GM18520 (cell line): ENCODE measurements around the gene TJP3.
"Not testable (repeated sequence)": the region's sequence is repeated elsewhere in the genome, so short reads cannot be mapped to it uniquely, and the experiment has no call there.

Source experiments
- ATAC-seq: cut with Tn5 transposase; IDR thresholded peaks from one replicate; pipeline ENCODE4 v1.9.1; 2021; ENCODE audit not compliant: unreplicated experiment

Gene TJP3

DNA sequence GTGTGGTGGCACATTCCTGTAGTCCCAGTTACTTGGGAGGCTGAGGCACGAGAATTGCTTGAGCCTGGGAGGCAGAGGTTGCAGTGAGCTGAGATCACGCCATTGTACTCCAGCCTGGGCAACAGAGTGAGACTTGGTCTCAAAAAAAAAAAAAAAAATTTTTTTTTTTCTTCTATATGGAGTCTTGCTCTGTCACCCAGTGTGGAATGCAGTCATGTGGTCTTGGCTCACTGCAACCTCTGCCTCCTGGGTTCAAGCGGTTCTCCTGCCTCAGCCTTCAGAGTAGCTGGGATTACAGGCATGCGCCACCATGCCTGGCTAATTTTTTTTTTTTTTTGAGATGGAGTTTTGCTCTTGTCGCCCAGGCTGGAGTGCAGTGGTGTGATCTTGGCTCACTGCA is 57.6 kb downstream of the TJP3 start:
- ATAC-seq, result not testable (repeated sequence)

DNA sequence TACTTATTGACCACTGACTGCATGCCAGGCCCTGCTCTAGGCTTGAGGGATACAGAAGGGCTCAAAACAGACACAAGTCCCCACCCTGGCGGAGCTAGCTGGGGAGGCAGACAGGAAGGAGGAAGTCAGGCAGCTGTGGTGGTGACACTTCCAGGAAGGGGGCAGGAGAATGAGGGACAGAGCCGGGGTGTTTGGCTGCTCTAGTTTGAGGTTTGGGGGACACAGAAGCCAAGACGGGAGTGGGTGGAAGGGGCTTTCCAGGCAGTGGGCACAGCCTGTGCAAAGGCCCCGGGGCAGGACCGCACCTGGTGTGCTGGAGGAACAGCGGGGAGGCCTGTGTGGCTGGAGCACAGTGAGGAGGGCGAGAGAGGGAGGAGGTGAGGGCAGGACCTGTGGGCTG is 58.3 kb downstream of the TJP3 start:
- no peak for ATAC-seq

DNA sequence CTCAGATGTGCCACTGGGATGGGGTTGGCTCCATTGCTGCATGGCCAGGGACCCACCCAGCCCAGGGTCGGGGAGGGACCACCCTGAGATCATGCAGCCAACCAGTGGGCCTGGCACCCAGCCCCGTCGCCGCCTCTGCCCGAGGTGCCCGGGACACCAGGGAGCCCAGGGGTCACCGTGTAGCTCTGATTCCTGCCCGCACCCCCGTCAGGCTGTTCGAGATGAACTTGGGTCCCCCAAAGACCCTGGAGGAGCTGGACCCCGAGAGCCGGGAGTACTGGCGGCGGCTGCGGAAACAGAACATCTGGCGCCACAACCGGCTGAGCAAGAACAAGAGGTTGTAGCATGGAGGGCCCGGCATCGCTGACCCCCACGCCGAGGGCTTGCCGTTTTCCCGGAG is 58.9 kb downstream of the TJP3 start:
- ATAC-seq, result no peak

DNA sequence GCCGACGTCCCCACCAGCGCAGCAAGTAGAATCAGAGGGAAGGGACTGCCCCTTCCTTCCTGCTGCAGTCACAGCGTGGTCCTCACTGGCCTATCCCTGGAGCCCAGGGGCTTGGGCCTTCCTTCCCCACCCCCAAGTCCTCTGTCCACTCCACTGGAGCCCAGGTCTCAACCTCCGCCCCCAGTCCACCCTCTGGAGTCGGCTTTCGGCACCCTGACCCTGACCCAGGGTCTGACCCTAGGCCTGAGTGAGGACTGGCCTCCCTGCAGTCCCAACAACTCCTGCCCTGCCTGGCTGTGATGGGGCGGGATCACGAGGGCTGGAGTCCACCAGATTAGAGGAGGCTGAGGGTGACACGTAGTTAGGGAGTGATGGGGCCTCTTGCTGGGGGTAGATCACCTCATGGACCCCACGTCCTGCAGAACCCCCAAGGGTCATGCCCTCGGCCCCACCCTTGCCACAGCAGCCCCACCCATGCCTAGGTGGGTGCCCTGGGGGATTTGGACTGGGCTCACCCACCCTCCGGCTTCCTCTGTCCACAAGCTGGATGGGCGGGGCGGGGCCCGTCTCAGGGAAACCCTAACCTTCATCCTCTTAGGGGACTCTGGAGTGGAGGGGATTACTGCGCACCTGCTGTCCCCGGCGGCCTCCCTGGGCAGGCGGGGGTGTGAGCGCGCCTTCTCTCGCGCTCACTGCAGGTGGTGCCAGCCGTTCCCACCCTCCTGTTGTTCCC is 60.0 kb downstream of the TJP3 start:
- no peak for ATAC-seq

DNA sequence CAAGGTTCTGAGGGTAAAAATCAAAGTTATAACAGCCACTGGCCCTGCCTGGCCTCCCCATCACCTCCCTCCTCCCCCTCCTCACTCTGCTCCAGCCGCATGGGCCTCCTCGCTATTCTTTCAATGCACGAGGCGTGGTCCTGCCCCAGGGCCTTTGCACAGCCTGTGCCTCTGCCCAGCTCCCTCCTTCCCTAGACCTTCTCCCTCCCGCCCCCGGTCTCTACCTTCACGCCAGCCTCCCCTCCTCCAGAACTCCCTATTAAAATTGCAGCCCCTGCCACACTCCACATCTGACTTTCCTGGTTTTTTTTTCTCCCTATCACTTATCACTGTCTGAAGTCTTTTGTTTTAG is 60.5 kb downstream of the TJP3 start:
- no peak for ATAC-seq

DNA sequence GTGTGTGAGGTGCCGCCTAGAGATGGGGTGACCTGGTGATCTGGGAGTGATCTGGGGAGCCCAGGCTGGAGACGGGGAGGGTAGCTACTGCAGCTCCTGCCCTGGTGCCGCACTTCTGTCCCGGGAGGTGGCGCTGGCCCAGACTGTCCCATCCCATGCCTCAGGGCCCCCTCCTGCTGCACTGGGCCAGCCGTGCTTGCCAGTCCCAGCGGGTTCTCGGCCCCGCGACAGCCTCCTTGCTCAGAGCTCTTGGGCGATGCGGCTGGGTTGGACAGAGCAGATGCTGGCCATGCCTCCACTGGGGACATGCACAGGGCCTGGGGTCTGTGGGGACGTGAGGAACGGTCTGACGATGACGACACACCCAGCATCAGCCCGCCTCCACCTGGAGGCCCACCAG is 61.3 kb downstream of the TJP3 start:
- ATAC-seq, result no peak

DNA sequence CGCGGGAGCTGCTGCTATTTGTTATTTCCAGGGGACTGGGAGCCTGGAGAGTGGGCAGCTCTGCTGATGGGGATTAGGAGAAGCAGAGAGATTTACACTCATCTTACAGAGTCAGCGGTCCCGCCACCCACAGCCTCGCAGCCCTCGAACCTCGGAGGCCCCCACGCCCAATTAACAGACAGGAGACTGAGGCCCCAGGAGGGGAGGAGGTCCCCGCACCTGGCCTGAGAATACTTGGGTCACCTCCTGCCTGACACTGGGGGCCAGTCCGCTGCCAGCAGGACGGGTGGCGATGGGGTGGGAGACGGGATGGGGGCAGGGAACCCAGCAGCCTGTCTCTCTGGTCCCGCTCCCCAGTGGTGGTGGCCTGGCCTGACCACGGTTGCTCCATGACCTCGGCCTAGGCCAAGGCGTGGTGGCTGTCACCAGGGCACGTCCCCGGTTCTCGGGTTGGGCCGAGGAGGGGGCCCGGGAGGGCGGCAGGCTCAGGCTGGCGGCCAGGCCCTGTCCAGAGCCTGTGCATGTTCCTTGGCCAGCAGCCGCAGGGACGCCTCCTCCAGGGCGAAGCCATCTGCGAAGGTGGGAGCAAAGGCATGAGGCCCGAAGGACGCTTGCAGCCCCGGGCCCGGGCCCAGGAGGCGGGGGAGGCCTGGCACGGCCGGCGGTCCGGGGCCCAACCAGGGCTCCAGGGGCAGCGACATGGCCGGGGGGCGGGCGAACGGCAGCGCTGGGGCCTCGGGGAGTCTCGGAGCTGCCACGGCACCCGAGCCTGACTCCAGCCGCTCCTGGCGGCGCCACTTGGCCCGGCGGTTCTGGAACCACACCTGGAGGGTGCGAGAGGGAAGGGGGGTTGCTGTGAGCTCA is 62.2 kb downstream of the TJP3 start:
- no peak for ATAC-seq

DNA sequence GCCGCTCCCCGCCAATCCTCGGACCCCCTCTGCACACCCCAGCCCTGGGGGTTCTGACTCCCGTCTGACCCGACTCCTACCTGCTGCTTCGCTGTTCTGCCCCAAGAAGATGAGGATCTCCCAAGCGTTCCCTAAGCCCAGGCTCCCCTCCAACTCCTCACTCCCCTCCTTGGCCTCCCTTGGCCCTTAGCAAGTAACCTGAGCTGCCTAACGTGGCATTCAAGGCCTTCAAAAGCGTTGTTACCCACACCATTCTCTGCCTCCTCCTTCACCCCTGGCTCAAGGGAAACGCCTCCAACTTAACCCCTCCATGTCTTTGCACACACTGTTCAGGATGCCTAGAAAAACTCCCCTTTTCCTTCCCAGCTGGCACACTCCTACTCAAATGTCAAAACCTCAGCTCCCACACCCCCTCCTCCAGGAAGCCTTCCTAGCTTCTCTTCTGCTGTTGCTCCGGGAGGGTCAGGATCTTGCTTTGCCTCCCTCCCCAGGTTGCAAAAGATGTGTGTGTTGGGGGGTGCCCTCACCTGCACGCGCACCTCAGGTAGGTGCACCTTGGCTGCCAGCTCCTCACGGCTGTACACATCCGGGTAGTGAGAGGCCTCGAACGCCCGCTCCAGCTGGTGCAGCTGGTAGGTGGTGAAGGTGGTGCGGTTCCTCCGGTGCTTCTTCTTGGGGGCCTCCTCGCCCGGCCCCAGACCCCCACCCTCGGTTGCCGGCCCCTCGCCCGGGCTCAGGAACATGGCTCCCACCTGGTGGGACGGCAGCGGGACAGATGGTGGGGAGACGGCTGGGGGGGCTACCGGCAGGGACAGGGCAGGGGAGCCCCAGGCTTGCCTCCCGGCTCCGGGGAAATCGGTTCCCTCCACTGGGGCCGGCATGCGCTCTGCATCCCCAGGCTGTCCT is 63.1 kb downstream of the TJP3 start:
- no peak for ATAC-seq

DNA sequence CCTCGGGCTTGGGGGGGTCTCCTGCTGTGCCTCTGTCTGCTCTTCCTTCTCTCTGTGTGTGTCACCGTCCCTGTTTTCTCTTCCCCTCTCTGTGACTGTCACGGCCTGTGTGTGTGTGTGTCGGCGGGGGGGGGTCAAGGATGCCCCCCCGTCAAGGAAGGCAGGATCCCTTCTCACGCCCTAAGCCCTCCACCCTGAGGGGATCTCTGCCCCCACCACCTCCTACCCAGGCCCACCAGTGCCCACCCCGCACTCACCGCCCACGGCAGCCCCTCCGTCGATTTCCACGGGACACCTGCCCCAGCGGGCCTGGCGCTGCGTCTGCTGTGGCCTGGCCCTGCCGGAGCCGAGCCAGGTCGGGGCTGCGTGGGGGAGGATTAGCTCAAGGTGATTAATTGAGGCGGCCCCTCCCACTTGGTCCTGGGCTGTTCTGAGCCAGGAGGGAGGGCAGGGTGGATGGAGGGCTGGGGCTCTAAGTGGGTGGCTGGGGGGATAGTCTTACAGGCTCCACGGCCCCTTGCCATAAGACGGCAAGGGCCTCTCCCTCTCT is 63.8 kb downstream of the TJP3 start, which contains the start of gene RAX2:
RAX2 (minus strand) TSS at position 323 of the 550 bp plus-strand sequence. CDS start 486 bp downstream, outside the sequence.
- no peak for ATAC-seq

DNA sequence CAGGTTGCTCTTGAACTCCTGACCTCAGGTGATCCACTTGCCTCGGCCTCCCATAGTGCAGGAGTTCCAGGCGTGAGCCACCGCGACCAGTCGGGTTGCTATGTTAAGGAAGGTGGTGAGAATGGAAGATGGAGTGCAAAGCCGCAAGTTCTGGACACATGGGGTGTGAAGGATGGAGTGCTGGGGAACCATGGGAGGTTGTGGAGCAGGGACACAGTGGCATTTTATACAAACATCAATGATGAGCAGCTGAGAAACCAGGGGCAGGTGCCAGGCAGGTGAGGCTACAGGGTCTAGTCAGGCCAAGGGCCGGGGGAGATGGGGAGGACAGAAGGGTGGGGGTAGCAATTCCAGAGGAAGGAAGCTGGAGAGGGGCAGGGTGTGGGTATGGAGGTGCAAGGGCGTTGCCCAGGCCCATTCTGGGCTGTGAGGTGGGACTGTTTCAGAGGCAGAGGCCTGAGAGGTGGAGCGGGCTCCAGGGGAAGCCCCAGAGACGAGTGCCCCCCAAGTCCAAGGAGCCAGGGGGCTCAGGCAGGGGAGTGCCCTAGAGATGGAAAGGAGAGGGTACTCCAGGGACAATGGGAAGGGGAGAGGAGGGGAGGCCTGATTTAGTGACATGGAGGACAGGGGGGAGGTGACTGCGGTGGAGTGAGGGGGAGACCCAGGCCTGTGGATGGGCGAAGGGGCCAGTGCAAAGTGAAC is 65.8 kb downstream of the TJP3 start:
- no peak for ATAC-seq

DNA sequence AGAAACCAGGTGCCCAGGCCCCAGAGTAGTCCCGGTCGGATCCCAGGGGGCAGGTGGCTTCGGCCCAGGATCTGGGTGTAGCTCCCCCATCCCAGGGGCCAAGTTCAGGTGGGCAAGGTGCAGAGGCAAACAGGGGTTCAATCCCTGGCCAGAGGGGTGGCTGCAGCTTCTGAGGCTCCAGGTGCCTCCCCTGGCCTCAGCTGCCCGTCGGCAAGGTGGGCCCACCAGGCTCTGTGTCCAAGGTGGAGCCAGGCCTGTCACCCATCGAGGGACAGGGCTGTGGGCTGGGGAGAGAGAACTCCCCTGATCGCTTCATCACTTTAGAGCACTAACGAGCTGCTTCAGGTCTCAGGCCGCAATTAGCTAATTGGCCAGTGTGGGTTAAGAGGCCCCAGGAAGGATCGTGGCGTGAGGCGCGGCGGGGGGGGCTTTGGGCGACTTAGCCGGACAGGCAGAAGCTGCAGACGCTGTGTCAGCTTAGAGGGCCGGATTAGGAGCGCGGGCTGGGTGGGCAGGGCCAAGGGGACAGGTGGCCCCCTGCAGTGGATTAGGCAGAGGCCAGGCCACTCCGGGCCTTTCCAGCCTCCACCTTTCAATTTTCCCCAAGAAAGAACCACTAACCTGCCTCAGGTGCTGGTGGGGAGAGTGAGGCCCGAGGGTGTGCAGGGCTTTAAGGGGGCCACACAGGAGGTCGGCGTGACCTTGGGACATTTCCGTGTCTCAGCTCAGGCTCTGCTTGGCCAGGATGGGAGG is 66.6 kb downstream of the TJP3 start:
- ATAC-seq, result no peak

DNA sequence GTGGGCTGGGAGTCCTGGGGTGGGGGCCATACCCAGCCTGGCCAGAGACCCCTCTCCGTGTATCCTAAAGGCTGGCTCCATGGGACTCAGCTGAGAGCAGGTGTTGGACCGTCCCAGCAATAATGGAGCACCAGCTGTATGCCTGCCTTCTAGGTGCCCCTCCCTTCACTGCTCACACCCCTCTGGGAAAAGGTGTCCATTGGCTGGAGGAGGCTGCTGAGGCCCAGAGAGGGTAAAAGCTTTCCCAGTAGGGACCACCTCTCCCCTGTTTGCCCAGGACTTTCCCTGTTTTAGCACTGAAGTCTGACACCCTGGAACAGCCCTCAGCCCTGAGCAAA is 67.2 kb downstream of the TJP3 start:
- no peak for ATAC-seq

DNA sequence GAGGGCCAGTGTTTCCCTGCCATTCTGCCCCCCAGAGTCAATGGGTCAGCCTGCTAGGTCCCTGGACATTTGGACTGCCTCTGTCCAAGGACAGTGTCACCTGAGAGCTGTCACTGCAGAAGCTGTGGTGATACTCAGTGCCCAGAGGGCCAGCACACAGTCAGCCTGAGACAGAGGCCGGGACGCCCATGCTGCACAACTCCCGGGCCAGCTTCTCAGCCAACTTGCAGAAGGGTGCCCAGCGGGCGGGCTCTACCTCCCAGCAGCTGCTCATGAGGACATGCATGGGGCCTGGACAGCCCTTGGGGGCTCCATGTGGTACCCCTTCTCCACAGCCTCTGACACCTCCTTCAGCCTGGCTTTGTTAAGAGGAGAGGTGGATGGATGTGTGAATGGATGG is 67.6 kb downstream of the TJP3 start:
- no peak for ATAC-seq

DNA sequence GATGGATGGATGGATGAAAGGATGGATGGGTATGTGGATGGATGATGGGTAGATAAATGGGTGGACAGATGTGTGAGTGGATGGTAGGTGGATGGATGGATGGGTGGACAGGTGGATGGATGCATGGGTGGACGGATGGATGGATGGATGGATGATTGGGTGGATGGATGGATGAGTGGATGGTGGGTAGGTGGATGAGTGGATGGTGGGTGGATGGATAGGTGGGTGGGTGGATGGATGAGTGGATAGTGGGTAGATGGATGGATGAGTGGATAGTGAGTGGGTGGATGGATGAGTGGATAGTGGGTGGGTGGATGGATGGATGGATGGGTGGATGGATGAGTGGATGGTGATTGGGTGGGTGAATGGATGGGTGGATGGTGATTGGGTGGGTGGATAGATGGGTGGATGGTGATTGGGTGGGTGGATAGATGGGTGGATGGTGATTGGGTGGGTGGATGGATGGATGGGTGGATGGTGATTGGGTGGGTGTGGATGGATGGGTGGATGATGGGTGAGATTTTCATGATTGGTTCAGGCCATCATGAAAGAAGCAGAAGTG is 68.4 kb downstream of the TJP3 start:
- no peak for ATAC-seq

DNA sequence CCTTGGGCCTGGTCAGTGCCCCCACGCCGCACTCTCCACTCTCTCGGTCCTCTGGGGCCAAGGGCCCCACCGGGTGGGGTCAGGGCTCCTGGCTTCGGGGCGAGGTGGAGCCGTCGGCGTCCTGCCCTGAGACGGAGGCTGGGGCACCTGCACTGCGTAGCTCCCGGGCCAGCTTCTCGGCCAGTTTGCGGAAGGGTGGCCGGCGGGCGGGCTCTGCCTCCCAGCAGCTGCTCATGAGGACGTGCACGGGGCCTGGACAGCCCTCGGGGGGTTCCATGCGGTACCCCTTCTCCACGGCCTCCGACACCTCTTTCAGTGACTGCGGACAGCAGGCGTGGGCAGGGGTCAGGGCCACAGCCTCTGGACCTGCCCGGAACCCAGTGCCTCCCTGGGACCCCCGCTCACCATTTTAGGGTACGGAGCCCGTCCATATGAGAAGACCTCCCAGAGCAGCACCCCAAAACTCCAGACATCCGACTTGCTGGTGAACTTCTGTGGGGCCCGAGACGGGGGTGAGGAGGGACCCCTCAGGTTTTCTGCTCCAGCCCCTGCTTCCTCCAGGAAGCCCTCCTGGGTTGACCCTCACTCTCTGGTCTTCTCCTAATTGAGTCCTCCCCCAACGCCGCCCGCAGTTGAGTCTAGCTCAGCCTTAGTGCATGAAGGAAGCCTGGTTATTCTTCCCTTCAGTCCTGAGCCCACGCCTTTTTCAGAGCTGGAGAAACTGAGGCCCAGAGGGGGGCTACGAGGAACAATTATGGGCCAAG is 70.1 kb downstream of the TJP3 start:
- ATAC-seq, result no peak

DNA sequence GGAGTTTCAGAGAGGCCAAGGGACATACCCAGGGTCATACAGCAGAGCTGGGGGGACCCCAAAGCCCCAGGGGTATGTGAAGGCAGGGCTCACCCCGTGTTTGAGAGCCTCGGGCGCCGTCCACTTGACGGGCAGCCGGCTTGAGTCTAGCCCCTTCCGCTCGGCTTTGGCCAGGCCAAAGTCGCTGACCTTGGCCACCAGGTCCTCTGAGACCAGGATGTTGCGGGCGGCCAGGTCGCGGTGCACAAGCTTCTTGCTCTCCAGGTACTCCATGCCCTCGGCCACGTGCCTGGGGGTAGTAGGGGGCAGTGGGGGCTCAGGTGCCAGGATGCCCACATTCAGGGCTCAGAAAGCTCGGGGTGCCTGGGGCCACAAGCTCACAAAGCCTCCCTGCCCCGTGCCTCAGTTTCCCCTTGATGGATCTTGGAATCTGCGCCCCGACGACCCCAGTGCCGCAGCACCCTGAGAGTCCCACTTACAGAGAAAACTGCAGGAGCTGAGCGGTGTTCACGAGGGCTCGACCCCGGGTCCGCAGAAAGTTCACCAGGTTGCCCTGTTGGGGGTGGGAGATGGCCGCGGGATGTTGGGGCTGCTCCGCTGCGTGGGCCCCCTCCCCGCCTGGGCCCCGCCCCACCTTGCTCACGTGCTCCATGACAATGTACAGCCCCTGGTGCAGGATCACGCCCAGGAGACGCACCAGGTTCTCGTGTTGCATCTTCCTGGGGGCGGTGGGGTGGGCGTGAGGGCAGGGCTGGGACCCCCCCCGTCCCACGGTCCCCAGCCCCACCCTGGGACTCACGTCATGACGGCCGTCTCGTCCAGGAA is 70.9 kb downstream of the TJP3 start:
- no peak for ATAC-seq

DNA sequence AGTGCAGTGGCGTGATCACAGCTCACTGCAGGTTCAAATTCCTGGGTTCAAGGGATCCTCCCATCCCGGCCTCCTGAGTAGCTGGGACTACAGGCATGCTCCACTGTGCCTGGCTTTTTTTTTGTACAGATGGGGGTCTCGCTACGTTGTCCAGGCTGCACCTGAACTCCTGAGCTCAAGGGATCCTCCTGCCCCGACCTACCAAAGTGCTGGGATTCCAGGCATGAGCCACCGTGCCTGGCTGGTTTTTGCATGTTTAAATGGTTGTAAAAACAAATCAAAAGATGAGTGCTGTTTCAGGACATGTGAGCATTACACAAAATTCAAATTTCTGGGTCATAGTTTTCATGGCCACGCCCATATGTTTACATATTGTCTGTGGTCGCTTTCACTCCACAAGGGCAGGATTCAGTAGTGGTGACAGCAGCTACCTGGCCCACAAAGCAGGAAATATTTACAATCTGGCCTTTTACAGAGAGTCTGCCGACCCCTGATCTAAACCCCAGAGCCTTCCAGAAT is 72.7 kb downstream of the TJP3 start:
- ATAC-seq, result no peak

DNA sequence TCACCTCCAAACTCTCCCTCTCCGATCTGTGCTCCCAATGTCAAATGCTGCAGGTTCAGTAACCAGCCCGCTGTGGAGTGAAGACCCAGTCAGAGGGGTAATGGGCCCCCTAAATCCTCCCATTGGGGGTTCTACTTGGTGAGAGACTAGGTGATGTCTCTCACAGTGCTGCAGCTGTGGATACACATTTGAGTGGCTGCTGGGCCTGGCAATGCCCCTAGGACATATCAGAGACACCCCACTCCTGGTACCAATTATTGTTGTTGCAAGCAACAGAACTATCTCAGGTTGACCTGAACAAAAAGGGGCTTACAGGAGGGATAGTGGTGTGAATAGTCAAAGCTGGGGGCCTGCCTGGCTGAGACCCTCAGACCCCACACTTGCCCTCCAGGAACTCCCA is 73.4 kb downstream of the TJP3 start:
- ATAC-seq, result no peak
